Measurements from ENCODE around the gene PITPNB.

Gene PITPNB

DNA sequence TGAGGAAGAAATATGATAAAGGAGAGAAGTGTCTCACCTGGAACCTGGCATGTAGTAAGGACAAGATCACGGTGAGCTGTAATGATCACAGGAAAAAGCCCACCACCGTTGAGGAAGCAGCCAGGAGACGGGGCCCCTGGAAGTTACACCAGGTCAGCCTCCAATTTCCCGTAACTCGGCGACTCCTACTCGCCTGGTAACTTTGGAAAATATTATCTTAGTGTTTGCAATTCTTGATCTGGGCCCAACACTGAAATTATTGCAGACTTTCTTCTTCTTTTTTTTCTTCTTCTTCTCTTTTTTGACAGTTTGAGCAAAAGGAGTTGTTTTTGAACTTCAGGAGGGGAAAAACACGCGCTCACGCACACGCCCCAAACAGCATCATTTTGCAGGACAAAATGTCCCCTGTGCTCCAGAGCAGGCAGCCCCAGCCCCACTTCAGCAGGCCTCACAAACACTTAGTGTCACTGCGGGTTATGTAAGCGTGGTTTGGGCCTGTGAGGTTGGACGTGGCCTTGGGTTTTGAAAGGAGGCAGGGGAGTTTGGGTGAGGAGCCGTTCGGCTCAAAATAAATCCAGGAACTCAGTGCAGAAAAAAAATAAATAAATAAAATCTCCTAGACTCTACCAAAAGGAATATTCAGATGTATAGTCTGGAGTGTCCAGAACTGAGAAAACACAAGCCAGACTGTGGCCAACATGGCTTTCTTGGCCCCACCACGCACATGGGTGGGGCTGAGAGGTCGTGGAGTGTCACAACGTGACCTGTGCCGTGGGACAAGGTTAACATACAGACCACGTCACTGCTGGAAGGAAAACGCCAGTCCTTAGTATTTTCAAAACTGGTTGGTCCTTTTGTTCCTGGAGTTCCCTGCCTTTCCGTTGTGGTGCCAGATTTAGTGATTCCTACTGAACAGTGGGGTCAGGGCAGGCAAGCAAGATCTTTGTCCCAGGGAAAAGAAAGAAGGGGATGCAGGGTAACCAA, 91.2 kb downstream of the PITPNB start:
- Histone ChIP-seq H3K4me3 (ENCODE audit: low read length) (no peak overlapping the region), H3K9me3 (ENCODE audit: control insufficient read depth, low read length) (no peaks in the 10 kb centered on the region), H3K9ac (ENCODE audit: low read length) (no peak overlapping the region), H3K36me3 (ENCODE audit: control insufficient read depth, insufficient read depth, low read length, severe bottlenecking) (no peaks in the 10 kb centered on the region), H3K4me1 (ENCODE audit: control insufficient read depth, insufficient read depth, low read length) (peaks cover 7% of the 10 kb centered on the region), H3K27me3 (replicated peaks; ENCODE audit: control insufficient read depth, insufficient read depth, low read length) (no peaks in the 10 kb centered on the region)
- DNase-seq (ENCODE audit: low read depth) = no peak

DNA sequence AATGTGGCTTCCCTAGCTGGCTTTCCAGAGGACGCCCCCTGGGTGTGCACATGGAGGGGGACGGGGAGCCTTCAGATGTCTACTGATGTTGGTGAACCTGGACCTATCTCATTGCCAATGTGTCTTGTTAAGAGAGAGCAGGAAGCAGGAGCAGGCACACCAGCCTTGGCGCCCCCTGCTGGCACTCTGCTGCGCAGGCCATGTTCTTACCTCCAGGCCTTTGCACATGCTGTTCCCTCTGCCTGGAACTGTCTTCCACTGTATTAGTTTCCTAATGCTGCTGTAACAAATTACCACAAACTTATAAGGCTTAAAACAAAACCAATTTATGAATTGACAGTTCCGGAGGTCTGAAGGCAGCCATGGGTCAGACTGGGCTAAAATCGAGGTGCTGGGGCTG, 93.9 kb downstream of the PITPNB start:
- Histone ChIP-seq H3K36me3 (ENCODE audit: control insufficient read depth, insufficient read depth, low read length, severe bottlenecking) (no peaks in the 10 kb centered on the region), H3K4me1 (ENCODE audit: control insufficient read depth, insufficient read depth, low read length) (peaks cover 7% of the 10 kb centered on the region), H3K9me3 (ENCODE audit: control insufficient read depth, low read length) (no peaks in the 10 kb centered on the region), H3K27me3 (replicated peaks; ENCODE audit: control insufficient read depth, insufficient read depth, low read length) (no peaks in the 10 kb centered on the region), H3K9ac (ENCODE audit: low read length) (no peak overlapping the region), H3K4me3 (ENCODE audit: low read length) (no peak overlapping the region)
- DNase-seq (ENCODE audit: low read depth) = no peak

DNA sequence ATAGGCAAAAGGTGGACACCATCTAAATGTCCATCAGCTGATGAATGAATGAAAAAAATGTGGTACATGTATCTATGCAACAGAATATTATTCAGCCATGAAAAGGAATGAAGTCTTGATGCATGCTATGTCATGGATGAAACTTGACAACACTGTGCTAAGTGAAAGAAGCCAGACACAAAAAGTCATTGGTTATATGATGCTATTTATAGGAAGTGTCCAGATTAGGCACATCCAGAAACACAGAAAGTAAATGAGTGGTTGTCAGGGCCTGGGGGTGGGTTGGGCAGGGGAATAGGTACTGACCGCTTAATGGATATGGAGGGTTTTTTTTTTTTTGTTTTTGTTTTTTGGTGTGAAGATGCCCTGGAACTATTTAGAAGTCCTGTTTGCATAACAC, 95.8 kb downstream of the PITPNB start:
- no peak for DNase-seq (ENCODE audit: low read depth)
- H3K9me3 ChIP-seq (ENCODE audit: control insufficient read depth, low read length) = no peaks in the 10 kb centered on the region
- H3K36me3 ChIP-seq (ENCODE audit: control insufficient read depth, insufficient read depth, low read length, severe bottlenecking) = no peaks in the 10 kb centered on the region
- peaks cover 7% of the 10 kb centered on the region for H3K4me1 ChIP-seq (ENCODE audit: control insufficient read depth, insufficient read depth, low read length)
- no peaks in the 10 kb centered on the region for H3K27me3 ChIP-seq (replicated peaks; ENCODE audit: control insufficient read depth, insufficient read depth, low read length)
- H3K4me3 ChIP-seq (ENCODE audit: low read length) = no peak overlapping the region
- no peak overlapping the region for H3K9ac ChIP-seq (ENCODE audit: low read length)

DNA sequence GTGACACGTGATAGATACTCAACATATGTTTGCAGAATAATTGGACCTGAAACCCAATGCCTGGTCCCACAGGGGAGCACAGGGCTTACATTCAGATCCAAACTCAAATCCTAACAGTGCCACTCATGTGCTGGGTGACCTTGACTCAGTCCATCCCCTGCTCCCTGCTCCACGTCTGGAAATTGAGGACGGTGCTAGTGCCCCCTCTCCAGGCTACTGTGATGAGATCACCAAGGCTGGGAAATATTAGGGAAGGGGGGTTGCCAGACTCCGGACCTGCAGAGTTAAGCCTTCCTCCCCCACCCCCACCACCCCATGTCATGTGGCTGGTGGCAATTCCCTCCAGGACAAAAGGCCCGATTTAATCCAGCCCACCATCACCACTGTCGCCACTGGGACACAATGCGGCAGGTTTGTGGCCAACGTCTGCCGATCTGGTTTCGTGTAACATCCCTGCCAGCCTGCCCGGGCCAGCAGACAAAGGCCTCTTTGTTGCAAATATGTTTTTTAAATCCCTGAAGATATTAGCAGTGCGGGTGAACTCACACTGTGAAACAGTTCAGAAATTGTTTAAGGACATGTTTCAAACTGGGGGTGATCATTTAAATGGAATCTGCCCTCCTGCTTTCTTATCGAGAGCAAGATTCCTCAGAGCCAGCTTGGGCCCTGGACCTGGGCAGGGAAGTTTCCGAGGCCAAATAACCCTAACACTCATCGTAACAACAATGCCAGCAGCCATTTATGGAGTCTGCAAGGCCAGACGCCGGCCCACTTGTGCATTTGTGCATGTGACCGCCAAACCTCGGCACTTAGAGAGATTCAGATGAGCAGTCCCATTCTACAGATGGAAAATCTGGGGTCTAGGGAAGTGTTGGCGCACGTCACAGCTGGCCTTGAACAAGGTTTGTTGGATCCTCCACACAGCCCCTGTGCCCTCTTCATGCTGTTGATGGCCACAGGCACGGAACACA, 97.9 kb downstream of the PITPNB start:
- H3K4me1 ChIP-seq (ENCODE audit: control insufficient read depth, insufficient read depth, low read length) = no peaks in the 10 kb centered on the region
- no peaks in the 10 kb centered on the region for H3K36me3 ChIP-seq (ENCODE audit: control insufficient read depth, insufficient read depth, low read length, severe bottlenecking)
- DNase-seq (ENCODE audit: low read depth) = no peak
- H3K27me3 ChIP-seq (replicated peaks; ENCODE audit: control insufficient read depth, insufficient read depth, low read length) = no peaks in the 10 kb centered on the region
- no peak overlapping the region for H3K4me3 ChIP-seq (ENCODE audit: low read length)
- H3K9me3 ChIP-seq (ENCODE audit: control insufficient read depth, low read length) = no peaks in the 10 kb centered on the region
- H3K9ac ChIP-seq (ENCODE audit: low read length) = no peak overlapping the region

DNA sequence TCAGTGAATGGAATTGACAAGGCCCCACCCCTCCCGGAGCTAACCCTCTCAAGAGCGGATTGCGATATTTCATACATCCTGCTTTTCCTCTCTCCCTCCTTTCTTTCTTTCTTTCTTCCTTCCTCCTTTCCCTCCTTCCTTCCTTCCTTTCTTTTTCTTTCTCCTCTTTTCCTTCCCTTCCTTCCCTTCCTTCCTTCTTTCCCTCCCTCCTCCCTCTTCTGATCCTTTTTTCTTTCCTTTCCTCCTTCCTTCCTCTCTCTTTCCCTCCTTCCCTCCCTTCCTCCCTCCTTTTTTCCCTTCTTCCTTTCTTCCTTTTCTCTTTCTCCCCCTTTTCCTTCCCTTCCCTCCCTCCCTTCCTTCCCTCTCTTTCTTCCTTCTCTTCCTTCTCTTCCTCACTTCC, 102.5 kb downstream of the PITPNB start:
- H3K4me3 ChIP-seq (ENCODE audit: low read length) = no peak overlapping the region
- H3K4me1 ChIP-seq (ENCODE audit: control insufficient read depth, insufficient read depth, low read length) = no peaks in the 10 kb centered on the region
- no peaks in the 10 kb centered on the region for H3K36me3 ChIP-seq (ENCODE audit: control insufficient read depth, insufficient read depth, low read length, severe bottlenecking)
- H3K27me3 ChIP-seq (replicated peaks; ENCODE audit: control insufficient read depth, insufficient read depth, low read length) = peaks cover 6% of the 10 kb centered on the region
- H3K9ac ChIP-seq (ENCODE audit: low read length) = no peak overlapping the region
- no peaks in the 10 kb centered on the region for H3K9me3 ChIP-seq (ENCODE audit: control insufficient read depth, low read length)
- no peak for DNase-seq (ENCODE audit: low read depth)

DNA sequence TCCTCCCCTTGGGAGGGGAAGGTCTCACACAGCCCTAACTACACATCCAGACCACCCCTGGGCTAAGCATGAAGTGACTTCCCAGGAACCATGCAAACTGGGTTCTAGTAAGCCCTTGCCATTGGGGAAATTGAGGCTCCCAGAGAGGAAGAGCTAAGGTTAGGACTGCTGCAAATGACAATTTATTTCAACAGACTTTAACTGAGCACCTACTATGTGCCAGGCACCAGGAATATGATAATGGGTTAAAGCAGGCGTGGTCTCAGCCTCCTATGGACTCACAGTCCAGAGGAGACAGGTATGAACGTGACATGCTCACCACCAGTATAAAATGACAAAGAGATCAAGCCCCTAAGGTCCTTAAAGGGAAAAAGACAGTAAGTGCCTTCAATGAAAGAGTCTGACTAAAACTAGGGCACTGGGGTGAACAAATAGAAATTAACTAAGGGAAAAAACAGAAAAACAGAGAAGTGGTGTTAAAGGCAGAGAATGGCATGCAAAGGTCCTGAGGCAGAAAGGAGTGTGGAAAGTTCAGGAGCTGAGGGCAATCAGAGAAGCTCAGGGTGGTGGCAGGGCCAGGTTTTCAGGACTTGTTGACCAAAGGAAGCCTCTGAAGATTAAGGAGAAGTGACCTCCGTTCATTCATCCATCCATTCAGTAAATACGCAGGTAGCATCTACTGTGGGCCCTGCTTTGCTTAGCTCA, 103.1 kb downstream of the PITPNB start:
- Histone ChIP-seq H3K27me3 (replicated peaks; ENCODE audit: control insufficient read depth, insufficient read depth, low read length) (peaks cover 6% of the 10 kb centered on the region), H3K4me3 (ENCODE audit: low read length) (no peak overlapping the region), H3K36me3 (ENCODE audit: control insufficient read depth, insufficient read depth, low read length, severe bottlenecking) (no peaks in the 10 kb centered on the region), H3K9me3 (ENCODE audit: control insufficient read depth, low read length) (no peaks in the 10 kb centered on the region), H3K4me1 (ENCODE audit: control insufficient read depth, insufficient read depth, low read length) (peaks cover 4% of the 10 kb centered on the region), H3K9ac (ENCODE audit: low read length) (no peak overlapping the region)
- no peak for DNase-seq (ENCODE audit: low read depth)

DNA sequence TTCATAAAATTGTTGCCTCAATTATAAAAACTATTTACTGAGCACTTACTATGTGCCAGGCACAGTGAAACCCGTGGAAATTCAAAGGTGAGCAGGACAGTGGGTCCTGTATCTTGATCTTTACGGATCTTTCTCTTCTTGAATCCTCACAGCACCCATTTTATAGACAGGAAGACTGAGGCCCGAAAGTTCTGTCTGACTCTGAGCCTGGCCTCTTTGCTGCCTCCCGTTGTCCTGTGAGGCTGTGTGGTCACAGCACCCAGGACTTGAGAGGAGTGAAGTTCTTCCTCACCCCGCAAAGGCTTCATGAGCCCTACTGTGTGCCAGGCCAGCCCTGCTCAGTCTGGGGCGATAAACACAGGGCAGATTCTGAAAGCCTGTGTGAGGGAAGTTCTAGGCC, 104.1 kb downstream of the PITPNB start:
- Histone ChIP-seq H3K9me3 (ENCODE audit: control insufficient read depth, low read length) (no peaks in the 10 kb centered on the region), H3K9ac (ENCODE audit: low read length) (no peak overlapping the region), H3K36me3 (ENCODE audit: control insufficient read depth, insufficient read depth, low read length, severe bottlenecking) (no peaks in the 10 kb centered on the region), H3K4me3 (ENCODE audit: low read length) (no peak overlapping the region), H3K27me3 (replicated peaks; ENCODE audit: control insufficient read depth, insufficient read depth, low read length) (peaks cover 6% of the 10 kb centered on the region), H3K4me1 (ENCODE audit: control insufficient read depth, insufficient read depth, low read length) (peaks cover 14% of the 10 kb centered on the region)
- DNase-seq (ENCODE audit: low read depth) = no peak

DNA sequence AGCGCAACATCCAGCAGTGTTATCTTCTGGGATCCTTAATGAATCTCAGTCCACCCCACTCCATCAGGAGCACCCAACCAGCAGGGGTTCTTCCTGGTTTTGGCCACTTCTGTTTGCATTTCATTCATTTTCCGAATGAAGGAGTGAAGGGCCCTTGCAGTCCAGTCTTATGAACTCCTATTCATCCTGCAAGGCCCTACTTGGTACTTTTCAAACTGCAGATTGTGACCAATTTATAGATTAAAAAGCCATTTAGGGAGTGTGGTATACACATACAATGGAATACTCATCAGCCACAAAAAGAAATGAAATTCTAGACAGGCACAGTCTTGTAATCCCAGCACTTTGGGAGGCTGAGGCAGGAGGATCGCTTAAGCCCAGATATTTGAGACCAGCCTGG, 107.3 kb downstream of the PITPNB start:
- peaks cover 15% of the 10 kb centered on the region for H3K4me1 ChIP-seq (ENCODE audit: control insufficient read depth, insufficient read depth, low read length)
- DNase-seq (ENCODE audit: low read depth) = no peak
- no peaks in the 10 kb centered on the region for H3K9me3 ChIP-seq (ENCODE audit: control insufficient read depth, low read length)
- H3K27me3 ChIP-seq (replicated peaks; ENCODE audit: control insufficient read depth, insufficient read depth, low read length) = peaks cover 6% of the 10 kb centered on the region
- H3K4me3 ChIP-seq (ENCODE audit: low read length) = no peak overlapping the region
- H3K9ac ChIP-seq (ENCODE audit: low read length) = no peak overlapping the region
- H3K36me3 ChIP-seq (ENCODE audit: control insufficient read depth, insufficient read depth, low read length, severe bottlenecking) = no peaks in the 10 kb centered on the region

DNA sequence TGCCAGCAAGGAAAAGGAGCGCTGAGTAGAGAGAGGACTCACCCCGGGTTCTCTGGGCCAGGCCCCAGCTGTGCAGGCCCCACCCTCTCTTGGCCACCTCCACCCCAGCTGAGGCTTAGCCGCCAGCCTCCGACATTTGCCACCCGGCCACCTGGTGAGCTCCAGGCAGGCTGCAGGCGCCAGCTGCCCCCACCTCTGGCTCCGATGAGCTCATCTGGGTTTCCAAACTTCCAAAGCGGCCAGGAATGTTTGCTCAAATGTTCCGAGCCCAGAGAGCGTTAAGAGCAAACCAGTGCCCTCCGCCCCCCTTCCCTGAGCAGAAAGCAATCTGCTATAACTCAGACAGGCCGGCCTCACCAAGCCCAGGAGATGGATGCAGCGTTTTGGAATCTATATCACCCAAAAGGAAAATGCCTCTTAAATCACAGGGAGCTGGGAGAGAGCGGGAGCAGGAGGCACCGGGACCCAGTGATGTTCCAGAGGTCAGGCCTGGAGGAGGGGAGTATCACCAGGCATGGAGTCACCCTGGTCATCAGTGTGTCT, 108.4 kb downstream of the PITPNB start:
- DNase-seq (ENCODE audit: low read depth) = peak; percentile 89
- Histone ChIP-seq H3K4me3 (ENCODE audit: low read length) (peak overlapping the region; percentile 14), H3K36me3 (ENCODE audit: control insufficient read depth, insufficient read depth, low read length, severe bottlenecking) (no peaks in the 10 kb centered on the region), H3K4me1 (ENCODE audit: control insufficient read depth, insufficient read depth, low read length) (peaks cover 15% of the 10 kb centered on the region), H3K9ac (ENCODE audit: low read length) (peak overlapping the region; percentile 58), H3K27me3 (replicated peaks; ENCODE audit: control insufficient read depth, insufficient read depth, low read length) (peaks cover 4% of the 10 kb centered on the region), H3K9me3 (ENCODE audit: control insufficient read depth, low read length) (no peaks in the 10 kb centered on the region)

DNA sequence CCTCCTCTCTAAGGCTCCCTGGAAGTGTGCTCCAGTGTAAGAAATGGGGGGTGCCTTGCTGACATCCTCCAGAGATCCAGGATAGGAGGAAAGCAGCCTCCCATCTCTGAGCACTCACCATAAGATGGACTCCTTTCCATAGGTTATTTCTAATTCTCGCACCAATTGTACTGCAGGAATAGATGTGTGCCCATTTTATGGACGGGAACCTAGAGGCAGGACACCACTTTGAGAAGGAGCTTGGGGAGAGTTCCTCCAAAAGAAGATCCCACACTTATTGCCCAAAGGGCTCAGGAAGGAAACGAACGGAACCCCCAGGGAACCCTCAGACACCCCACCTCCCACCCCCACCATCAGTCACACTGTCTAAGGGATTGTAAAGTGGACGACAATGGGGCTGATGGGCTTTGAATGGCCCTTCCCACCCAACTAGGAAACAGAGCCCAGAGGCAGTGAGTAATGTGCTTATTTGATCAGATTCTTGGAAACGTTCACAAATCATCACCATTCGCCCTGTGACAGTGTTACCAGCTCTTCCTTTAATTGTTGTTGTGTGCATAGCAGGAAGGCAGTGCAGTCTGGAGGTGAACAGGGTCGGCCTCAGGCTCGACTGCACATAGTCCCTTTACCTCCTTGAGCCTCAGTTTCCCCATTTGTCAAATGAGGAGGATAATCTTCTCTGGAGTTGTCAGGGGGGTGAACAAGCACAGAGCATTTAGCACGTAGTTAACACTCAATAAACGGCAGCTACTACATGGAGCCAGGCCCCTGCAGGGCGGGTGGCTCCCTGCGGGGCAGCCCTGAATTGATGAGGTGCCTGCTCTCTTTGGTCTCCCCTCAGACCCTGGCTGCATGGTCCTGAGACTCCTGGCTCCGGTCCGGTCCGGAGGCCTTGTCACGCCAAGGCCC, 109.1 kb downstream of the PITPNB start:
- Histone ChIP-seq H3K4me3 (ENCODE audit: low read length) (peak overlapping the region; percentile 14), H3K36me3 (ENCODE audit: control insufficient read depth, insufficient read depth, low read length, severe bottlenecking) (no peaks in the 10 kb centered on the region), H3K27me3 (replicated peaks; ENCODE audit: control insufficient read depth, insufficient read depth, low read length) (no peaks in the 10 kb centered on the region), H3K9me3 (ENCODE audit: control insufficient read depth, low read length) (no peaks in the 10 kb centered on the region), H3K4me1 (ENCODE audit: control insufficient read depth, insufficient read depth, low read length) (peaks cover 15% of the 10 kb centered on the region), H3K9ac (ENCODE audit: low read length) (peak overlapping the region; percentile 58)
- no peak for DNase-seq (ENCODE audit: low read depth)
